Measurements from ENCODE around the gene CRB2.

The CRB2 gene

GRCh38 chr9:123355761-123356431, at the start of gene CRB2:
Gene CRB2 (plus strand): TSS chr9:123356197. CDS start chr9:123356261, 64 bp downstream.
- no peak for DNase-seq

DNA sequence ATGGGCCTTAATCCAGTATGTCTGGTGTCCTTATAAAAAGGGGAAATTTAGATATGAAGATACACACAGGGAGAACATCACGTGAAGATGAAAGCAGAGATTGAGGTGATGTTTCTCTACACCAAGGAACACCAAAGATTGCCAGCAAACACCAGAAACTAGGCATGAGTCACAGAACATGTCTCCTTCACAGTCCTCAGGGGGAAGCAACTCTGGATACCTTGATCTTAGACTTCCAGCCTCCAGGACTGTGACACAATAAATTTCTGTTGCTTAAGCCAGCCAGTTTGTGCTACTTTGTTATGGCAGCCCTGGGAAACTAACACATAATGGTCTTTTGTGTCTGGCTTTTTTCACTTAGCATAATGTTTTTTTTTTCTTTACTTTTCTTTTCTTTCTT, 46.4 kb upstream of the CRB2 start:
- DNase-seq: no peak

DNA sequence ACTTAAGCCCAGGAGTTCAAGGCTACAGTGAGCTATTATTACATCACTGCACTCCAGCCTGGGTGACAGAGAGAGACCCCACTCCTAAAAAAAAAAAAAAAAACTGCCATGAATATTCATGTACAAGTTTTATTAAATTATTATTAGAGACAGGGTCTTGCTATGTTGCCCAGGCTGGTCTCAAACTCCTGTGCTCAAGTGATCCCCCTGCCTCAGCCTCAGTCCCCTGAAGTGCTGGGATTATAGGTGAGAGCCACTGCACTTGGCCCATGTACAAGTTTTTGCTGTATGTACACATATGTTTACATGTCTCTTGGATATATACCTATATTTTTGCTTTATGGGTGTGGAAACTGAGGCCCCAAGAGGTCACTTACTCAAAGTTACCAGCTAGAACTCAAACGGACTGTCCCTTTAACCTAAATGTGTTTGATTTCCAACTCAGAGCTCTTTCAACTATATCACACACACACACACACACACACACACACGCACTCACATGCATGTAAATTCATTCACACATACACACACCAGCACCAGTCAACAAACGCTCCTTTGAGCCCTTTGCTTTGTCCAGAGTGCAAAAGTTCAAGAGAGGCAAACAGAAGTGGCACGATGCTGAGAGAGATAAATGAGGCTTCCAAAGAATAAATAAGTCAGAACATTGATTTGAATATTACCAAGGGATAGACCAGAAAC, 45.3 kb upstream of the CRB2 start:
- no peak for DNase-seq

GRCh38 chr9:123311250-123311752, 44.7 kb upstream of the CRB2 start:
- no peak for DNase-seq

DNA sequence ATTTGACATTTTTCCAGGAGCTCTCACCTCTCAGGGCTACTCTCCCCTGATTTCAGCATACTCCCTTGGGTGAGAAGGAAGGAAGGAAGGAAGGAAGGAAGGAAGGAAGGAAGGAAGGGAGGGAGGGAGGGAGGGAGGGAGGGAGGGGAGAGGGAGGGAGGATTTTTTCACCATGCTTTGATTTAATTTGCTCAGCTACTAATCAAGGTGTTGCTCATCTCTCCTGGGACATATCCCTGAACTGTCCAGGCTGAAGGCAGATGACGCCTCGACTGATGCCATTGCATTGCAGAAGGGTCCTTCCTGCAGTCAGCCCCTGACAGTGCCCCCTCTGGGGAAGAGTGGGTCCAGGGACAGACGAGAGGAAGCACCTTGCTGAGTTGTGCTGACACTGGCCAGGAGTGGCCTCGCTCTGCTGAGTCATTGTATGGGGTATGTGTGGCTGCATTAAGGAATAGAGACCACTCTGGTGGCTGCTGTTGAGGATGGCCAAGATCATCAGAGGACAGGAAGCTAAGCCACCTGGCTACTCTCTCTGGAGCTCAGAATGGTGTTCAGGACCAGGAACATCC, 43.6 kb upstream of the CRB2 start:
- DNase-seq: no peak

- DNase-seq: no peak
These were observed 41.4 kb upstream of the CRB2 start for GRCh38 chr9:123314617-123315016.

- DNase-seq: no peak
These were observed 40.4 kb upstream of the CRB2 start for GRCh38 chr9:123315635-123316034.

- DNase-seq: no peak
These were observed 39.8 kb upstream of the CRB2 start for GRCh38 chr9:123316053-123316718.

GRCh38 chr9:123318202-123318601, 37.8 kb upstream of the CRB2 start:
- DNase-seq: no peak

- DNase-seq: no peak
These were observed 37.0 kb upstream of the CRB2 start for GRCh38 chr9:123318961-123319421.

DNA sequence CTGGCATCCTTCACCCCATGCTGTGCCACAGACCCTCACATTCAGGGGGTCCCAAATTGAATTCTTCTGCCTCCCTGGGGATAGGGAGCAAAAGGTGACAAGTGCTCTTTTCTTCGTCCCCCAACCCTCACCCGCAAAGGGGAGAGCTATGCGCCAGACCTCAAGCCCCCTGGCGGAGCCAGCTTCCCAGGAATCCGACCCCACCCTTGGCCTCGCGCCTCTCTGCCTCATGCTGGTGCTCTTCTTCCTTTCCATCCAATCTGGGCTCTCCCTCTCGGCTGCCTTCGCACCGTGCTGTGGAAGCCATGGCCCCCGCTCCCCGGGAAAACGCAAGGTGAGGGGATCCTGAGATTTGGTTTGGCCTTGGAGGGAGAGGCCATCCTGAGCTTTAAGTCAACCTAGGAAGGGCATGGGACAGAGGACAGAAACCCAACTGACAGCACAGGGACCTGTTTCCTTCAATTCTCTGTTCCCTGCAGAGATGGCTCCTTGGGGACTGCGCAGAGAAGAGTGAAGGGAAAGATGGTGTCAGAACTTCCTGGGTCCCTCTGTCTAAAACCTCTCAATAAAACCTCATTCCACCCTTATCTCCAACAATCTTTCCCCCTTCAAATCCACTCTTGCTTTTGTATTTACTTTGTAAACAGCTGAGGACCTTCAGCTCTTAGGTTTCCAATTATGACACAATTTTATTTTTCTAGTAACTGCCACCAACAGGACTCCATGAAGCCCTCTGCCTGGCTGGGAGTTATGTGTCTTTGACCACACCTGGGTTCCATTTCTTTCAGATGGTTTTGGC, 36.3 kb upstream of the CRB2 start:
- DNase-seq: no peak

DNA sequence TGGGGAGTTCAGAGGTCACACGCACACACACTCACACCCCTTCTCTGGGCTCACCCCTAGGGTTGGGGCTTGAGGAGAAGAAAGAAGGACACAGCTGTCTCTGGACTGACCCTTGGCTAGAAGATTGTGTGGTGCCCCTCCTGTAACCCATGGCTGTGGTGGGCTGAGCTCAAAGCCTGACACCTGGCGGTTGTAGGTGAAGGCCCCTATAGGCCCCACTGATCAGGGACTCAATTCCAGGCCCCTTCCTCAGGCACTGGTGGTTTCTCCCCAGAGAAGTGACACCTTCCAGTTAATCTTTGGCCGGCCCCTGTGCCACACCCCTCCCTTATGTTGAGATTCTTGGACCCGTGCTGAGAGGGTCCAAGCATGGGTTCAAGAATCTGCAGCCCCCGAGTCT, 35.2 kb upstream of the CRB2 start:
- DNase-seq: no peak

DNA sequence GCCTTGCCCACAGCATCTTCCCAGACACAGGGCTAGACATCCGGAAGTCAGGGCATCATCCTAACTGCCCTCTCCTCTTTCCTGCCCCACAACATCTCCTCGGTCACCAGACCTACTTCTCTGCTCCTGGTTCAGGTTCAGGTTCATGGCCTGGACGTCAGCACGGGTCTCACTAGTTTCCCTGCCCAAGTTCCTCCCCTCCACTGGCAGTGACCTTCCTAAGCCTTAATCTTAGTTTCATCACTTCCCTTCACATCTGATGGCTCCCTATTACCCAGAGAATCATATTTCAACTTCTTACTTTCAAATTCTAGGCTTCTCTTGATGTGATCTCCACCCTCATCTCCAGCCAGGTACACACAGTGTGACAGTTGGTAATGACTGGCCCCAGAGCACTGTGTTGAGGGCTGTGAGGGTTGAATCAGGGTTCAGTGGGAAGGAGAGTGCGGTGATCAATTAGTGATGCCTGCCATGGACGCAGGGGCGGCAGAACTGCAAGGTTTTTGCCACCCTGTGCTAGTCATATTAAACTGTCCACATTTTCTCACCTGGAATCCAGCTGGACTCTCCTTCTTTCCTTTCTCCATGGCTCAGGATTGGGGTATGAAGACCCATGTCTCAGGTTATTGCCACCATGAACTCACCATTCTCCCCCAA, 34.3 kb upstream of the CRB2 start:
- no peak for DNase-seq

GRCh38 chr9:123322273-123323195, 33.5 kb upstream of the CRB2 start:
- DNase-seq: peak; percentile 56 to 63

DNA sequence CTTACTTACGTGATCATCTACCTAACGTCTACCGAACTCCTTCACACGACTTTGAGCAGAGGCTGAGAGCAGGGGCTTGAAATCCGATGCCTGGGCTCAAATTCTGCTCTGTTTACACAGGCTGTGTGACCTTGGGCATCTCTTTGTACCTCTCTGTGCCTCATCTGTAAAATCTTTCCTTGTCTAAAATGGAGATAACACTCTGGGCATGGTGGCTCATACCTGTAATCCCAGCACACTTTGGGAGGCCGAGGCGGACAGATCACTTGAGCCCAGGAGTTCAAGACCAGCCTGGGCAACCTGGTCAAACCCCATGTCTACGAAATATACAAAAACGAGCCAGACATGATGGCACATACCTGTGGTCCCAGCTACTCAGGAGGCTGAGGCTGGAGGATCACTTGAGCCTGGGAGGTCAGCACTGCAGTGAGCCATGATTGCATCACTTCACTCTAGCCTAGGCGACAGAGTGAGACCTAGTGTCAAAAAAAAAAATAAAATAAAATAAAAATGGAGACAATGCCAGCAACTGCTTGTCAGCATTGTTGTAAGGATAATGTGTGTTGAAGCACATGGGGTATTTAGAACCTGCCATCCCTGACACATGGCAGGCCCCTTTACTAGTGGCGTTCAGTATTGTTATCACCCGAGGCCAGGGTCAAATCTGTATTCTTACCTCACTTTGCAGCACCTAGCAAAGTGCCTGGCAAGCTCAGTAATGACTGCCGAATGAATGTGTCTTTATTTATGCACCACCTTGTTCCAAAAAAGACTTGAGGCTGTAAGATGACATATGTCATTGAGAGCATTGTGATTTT, 32.6 kb upstream of the CRB2 start:
- no peak for DNase-seq

- DNase-seq: no peak
These were observed 31.2 kb upstream of the CRB2 start for GRCh38 chr9:123324767-123325183.

DNA sequence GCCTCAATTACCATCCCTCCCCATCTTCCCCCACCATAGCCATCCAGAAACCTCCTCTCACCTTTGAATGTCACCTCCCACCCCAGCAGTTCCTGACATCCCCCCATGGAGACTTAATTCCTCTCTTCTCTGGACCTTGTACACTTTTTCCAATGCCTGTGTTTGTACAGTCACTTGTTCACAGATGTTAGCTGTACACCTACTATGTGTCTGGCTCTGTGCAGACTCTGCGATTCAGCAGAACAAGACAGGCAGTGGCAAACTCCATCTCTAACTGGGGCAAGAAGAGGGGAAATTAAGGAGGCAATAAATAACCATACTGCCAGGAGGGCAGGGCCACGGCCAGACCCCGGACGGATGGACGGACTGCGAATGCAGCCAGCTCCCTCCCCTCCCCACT, 29.8 kb upstream of the CRB2 start:
- DNase-seq: no peak

DNA sequence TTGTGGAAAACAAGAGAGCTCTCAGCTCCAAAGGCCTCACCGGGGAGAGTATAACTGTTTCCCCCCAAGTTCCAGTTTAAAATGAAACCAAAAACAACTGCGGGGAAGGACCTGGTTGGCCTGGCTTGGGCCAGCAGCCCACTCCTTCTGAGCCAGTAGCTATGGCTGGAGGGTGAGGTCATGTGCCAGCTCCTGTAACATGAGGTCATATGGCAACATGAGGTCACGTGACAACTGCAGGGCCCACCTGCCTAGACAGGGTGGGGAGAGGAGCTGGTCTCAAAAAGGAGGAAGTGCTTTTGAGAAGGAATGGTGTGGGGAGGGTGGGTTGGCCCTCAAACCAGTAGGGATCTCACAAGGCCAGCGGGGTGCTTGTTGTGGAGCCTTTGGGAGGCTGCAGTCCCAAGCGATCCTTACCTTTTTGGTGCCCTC, 29.3 kb upstream of the CRB2 start:
- no peak for DNase-seq

DNA sequence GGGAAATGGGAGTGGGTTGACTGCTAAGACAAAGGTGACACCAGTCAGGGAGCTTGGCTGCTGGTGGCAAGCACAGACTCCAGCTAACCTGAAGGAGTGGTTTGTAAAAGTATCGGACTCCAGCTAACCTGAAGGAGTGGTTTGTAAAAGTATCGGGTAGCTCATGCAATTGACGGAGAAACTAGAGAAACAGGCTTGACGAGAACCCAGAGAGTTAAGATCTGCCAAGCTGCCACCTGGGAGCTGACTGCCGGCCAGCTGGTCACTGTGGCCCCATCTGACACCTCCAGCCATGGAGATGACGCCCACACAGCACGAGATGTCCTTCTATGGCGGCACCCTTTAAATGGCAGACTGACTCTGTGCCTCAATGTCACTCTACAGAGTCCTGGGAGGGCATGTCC, 28.3 kb upstream of the CRB2 start:
- no peak for DNase-seq
